OCI-LY7 (cell line): ENCODE data around the gene OTUD7B.

Experiments
- CTCF ChIP-seq: fragments of 200-600 bp; sonication (generic); conservative IDR thresholded peaks from 2 replicates; pipeline ENCODE4 v1.5.1; 2014; ENCODE audit warnings: mild to moderate bottlenecking, antibody characterized with exemption, low read length, moderate library complexity, mixed read lengths
- EZH2phosphoT487 ChIP-seq: fragments of 200-600 bp; sonication (generic); IDR thresholded peaks from 2 replicates; pipeline ENCODE4 v1.6.1; 2018; ENCODE audit warnings: low read depth, borderline replicate concordance, mild to moderate bottlenecking, mixed run types, antibody characterized with exemption, low read length, moderate library complexity, mixed read lengths

- TF ChIP-seq EZH2phosphoT487, result no peak
- no peak for TF ChIP-seq CTCF
Measured at GRCh38 chr1:150028322-150028721, 17.8 kb upstream of the OTUD7B start.
